Measurements from ENCODE around the gene MALAT1.

The MALAT1 gene

GRCh38 chr11:65488273-65489034 lies 10.4 kb upstream of the MALAT1 start:
- no peak for DNase-seq (ENCODE audit: low read depth, low spot score)
- TF ChIP-seq CTCF (IDR thresholded peaks at IDR 0.05; ENCODE audit: insufficient read depth, low read length, missing control alignments): no peak
- peak overlapping the region; percentile 28 for H3K4me3 ChIP-seq (ENCODE audit: low read depth, low read length)
- POLR2A ChIA-PET: interaction anchor here (0.6 to 12.4 kb wide), 10 partner anchors 10 to 134 kb away, joined by 3 to 703 read pairs (median 18); partner anchors contain the start of genes MALAT1 and NEAT1
- CTCF ChIA-PET: interaction anchor here (1.0 to 10.0 kb wide), 7 partner anchors 10 to 73 kb away, joined by 3 to 96 read pairs (median 7); partner anchors contain the start of gene MALAT1

GRCh38 chr11:65489035-65489705 lies 9.7 kb upstream of the MALAT1 start:
- 0 out of 2 replicates have a peak overlapping the region, but pooled peaks have one; percentile 3 for H3K4me3 ChIP-seq (ENCODE audit: low read depth, low read length)
- CTCF ChIA-PET: interaction anchor here (0.5 to 10.0 kb wide), 8 partner anchors 9 to 118 kb away, joined by 3 to 96 read pairs (median 9); partner anchors contain the start of gene MALAT1
- POLR2A ChIA-PET: interaction anchor here (0.6 to 12.4 kb wide), 11 partner anchors 11 to 135 kb away, joined by 3 to 703 read pairs (median 18); partner anchors contain the start of genes MALAT1 and NEAT1
- no peak for TF ChIP-seq CTCF (IDR thresholded peaks at IDR 0.05; ENCODE audit: insufficient read depth, low read length, missing control alignments)
- DNase-seq (ENCODE audit: low read depth, low spot score): peak; percentile 84

- ChIA-PET POLR2A (interaction anchor here (0.6 to 12.4 kb wide), 9 partner anchors 11 to 70 kb away, joined by 3 to 703 read pairs (median 19); partner anchors contain the start of genes MALAT1 and NEAT1), CTCF (interaction anchor here (0.5 to 10.0 kb wide), 8 partner anchors 8 to 118 kb away, joined by 3 to 96 read pairs (median 9); partner anchors contain the start of gene MALAT1)
- no peak for DNase-seq (ENCODE audit: low read depth, low spot score)
- H3K4me3 ChIP-seq (ENCODE audit: low read depth, low read length): no peak overlapping the region
- no peak for TF ChIP-seq CTCF (IDR thresholded peaks at IDR 0.05; ENCODE audit: insufficient read depth, low read length, missing control alignments)
These were observed 9.0 kb upstream of the MALAT1 start for GRCh38 chr11:65489706-65490320.

- TF ChIP-seq CTCF (IDR thresholded peaks at IDR 0.05; ENCODE audit: insufficient read depth, low read length, missing control alignments): no peak
- POLR2A ChIA-PET: interaction anchor here (1.5 to 12.4 kb wide), 7 partner anchors 12 to 71 kb away, joined by 8 to 703 read pairs (median 36); partner anchors contain the start of genes MALAT1 and NEAT1
- CTCF ChIA-PET: interaction anchor here (1.0 to 10.0 kb wide), 5 partner anchors 10 to 75 kb away, joined by 3 to 96 read pairs (median 11); no protein-coding TSS in a partner anchor
- DNase-seq (ENCODE audit: low read depth, low spot score): no peak
- no peak overlapping the region for H3K4me3 ChIP-seq (ENCODE audit: low read depth, low read length)
These were observed 7.7 kb upstream of the MALAT1 start for GRCh38 chr11:65491163-65491465.

GRCh38 chr11:65491614-65492386 lies 7.0 kb upstream of the MALAT1 start:
- peak overlapping the region; percentile 9; the same call in 1 of the 2 replicates for H3K4me3 ChIP-seq (ENCODE audit: low read depth, low read length)
- CTCF ChIA-PET: interaction anchor here (1.0 to 10.0 kb wide), 6 partner anchors 10 to 75 kb away, joined by 3 to 96 read pairs (median 10); no protein-coding TSS in a partner anchor
- no peak for TF ChIP-seq CTCF (IDR thresholded peaks at IDR 0.05; ENCODE audit: insufficient read depth, low read length, missing control alignments)
- POLR2A ChIA-PET: interaction anchor here (0.5 to 12.4 kb wide), 11 partner anchors 12 to 287 kb away, joined by 3 to 703 read pairs (median 10); partner anchors contain the start of genes DPF2, MALAT1 and NEAT1
- DNase-seq (ENCODE audit: low read depth, low spot score): peak; percentile 99
